A673 (cell line): ENCODE results near the gene MSH3.

ENCODE experiments used
- EZH2 ChIP-seq: fragments of 200-600 bp; sonication (generic); IDR thresholded peaks from 2 replicates; pipeline ENCODE4 v1.6.1; 2017; ENCODE audit warnings: borderline replicate concordance, low read depth, mild to moderate bottlenecking, mixed read lengths, antibody characterized with exemption, low read length; ENCODE audit not compliant: poor library complexity, severe bottlenecking
- TF ChIP-seq, protein P1 (sequence below): fragments of 300-800, 200-600 bp; sonication (generic); conservative IDR thresholded peaks from 2 replicates; pipeline ENCODE4 v1.5.1; 2017; ENCODE audit warnings: low read depth, mild to moderate bottlenecking, antibody characterized with exemption, low read length, moderate library complexity, mixed read lengths

- TF ChIP-seq, protein P1, sequence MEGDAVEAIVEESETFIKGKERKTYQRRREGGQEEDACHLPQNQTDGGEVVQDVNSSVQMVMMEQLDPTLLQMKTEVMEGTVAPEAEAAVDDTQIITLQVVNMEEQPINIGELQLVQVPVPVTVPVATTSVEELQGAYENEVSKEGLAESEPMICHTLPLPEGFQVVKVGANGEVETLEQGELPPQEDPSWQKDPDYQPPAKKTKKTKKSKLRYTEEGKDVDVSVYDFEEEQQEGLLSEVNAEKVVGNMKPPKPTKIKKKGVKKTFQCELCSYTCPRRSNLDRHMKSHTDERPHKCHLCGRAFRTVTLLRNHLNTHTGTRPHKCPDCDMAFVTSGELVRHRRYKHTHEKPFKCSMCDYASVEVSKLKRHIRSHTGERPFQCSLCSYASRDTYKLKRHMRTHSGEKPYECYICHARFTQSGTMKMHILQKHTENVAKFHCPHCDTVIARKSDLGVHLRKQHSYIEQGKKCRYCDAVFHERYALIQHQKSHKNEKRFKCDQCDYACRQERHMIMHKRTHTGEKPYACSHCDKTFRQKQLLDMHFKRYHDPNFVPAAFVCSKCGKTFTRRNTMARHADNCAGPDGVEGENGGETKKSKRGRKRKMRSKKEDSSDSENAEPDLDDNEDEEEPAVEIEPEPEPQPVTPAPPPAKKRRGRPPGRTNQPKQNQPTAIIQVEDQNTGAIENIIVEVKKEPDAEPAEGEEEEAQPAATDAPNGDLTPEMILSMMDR = no peak
- TF ChIP-seq EZH2 = no peak
Measured at GRCh38 chr5:80912479-80912878, 258.0 kb downstream of the MSH3 start.
